Gastroesophageal sphincter (tissue), 3 donors: ENCODE results near the gene FKBP10.

Experiments
- EP300 ChIP-seq: sonication (generic); formaldehyde crosslinking; IDR thresholded peaks from one replicate; pipeline ENCODE4 v1.6.1; 2017; ENCODE audit warnings: antibody characterized with exemption, mild to moderate bottlenecking
- POLR2A ChIP-seq, 2 donors: fragments of 450-650 bp; IDR thresholded peaks; one replicate each; pipeline ENCODE4 v1.6.1; 2017; ENCODE audit warnings: antibody characterized with exemption in 2 of 2, mild to moderate bottlenecking in 2 of 2, moderate library complexity in 1 of 2
- POLR2AphosphoS5 ChIP-seq: sonication (generic); formaldehyde crosslinking; IDR thresholded peaks from one replicate; pipeline ENCODE4 v1.6.1; 2017; ENCODE audit warnings: antibody characterized with exemption
- TF ChIP-seq, protein P1 (sequence below), 4 experiments: fragments of 200-600 bp in 2 of 4; fragments of 450-650 bp in 2 of 4; sonication (generic) in 1 of 4; IDR thresholded peaks; one replicate each; pipeline ENCODE4 v1.5.1; 2017 to 2019; ENCODE audit warnings: antibody characterized with exemption in 4 of 4, mild to moderate bottlenecking in 2 of 4, moderate library complexity in 2 of 4

DNA sequence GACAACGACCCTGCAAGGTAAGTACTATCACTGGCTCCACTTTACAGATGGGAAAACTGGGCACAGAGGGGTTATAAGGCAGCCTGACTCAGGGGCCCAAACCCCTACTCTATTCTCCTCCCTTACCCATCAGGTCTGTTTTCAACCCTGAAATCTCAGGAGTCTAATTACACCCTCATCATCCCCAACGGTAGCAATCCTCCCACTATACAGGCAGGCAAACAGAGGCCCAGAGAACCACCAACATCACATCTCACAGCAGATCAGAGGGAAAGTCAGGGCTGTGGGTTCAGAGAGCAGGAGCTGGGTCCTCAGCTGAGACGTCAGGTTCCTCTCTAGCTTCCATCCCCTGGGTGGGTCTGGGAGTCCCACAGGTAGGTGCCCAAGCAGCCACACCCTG is 42.8 kb upstream of the FKBP10 start:
- TF ChIP-seq, protein P1, sequence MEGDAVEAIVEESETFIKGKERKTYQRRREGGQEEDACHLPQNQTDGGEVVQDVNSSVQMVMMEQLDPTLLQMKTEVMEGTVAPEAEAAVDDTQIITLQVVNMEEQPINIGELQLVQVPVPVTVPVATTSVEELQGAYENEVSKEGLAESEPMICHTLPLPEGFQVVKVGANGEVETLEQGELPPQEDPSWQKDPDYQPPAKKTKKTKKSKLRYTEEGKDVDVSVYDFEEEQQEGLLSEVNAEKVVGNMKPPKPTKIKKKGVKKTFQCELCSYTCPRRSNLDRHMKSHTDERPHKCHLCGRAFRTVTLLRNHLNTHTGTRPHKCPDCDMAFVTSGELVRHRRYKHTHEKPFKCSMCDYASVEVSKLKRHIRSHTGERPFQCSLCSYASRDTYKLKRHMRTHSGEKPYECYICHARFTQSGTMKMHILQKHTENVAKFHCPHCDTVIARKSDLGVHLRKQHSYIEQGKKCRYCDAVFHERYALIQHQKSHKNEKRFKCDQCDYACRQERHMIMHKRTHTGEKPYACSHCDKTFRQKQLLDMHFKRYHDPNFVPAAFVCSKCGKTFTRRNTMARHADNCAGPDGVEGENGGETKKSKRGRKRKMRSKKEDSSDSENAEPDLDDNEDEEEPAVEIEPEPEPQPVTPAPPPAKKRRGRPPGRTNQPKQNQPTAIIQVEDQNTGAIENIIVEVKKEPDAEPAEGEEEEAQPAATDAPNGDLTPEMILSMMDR (IDR thresholded peaks at IDR 0.05) = no peak
- TF ChIP-seq POLR2A (IDR thresholded peaks at IDR 0.05) (no peak), EP300 (no peak), POLR2AphosphoS5 (no peak)
